GM06990 (cell line): ENCODE results near the gene PSMD11.

Source experiments
- DNase-seq: peaks from one replicate; pipeline ENCODE4 v3.0.0-alpha.2; 2011; ENCODE audit not compliant: insufficient read length; ENCODE audit errors: extremely low read depth
- H3K27me3 ChIP-seq: replicated peaks from 2 replicates; pipeline ENCODE4 v1.6.0; 2011; ENCODE audit warnings: low read length; ENCODE audit not compliant: control insufficient read depth, insufficient read depth
- H3K36me3 ChIP-seq: 2 replicates; pipeline ENCODE4 v1.5.1; 2011; ENCODE audit warnings: low read length; ENCODE audit not compliant: control insufficient read depth, insufficient read depth
- H3K4me3 ChIP-seq: replicated peaks from 2 replicates; pipeline ENCODE4 v1.5.1; 2011; ENCODE audit warnings: low read depth, mild to moderate bottlenecking, control low read depth, low read length
- CTCF ChIP-seq: IDR thresholded peaks from 2 replicates; pipeline ENCODE4 v1.5.1; 2011; ENCODE audit warnings: low read length, control low read depth, mild to moderate bottlenecking, inconsistent platforms; ENCODE audit not compliant: insufficient read depth, poor library complexity, severe bottlenecking

The PSMD11 gene

GRCh38 chr17:32512328-32512727 is 68.0 kb downstream of the PSMD11 start:
- Histone ChIP-seq H3K27me3 (no peaks in the 10 kb centered on the region), H3K36me3 (no peaks in the 10 kb centered on the region), H3K4me3 (no peak overlapping the region)
- DNase-seq, result no peak
- TF ChIP-seq CTCF, result no peak

- Histone ChIP-seq H3K36me3 (no peaks in the 10 kb centered on the region), H3K4me3 (no peak overlapping the region), H3K27me3 (no peaks in the 10 kb centered on the region)
- no peak for TF ChIP-seq CTCF
- DNase-seq, result no peak
Measured at GRCh38 chr17:32513579-32513978, 69.3 kb downstream of the PSMD11 start.

- no peak overlapping the region for H3K4me3 ChIP-seq
- no peak for TF ChIP-seq CTCF
- DNase-seq, result no peak
- no peaks in the 10 kb centered on the region for H3K36me3 ChIP-seq
- no peaks in the 10 kb centered on the region for H3K27me3 ChIP-seq
Measured at GRCh38 chr17:32514606-32515005, 70.3 kb downstream of the PSMD11 start.

- peak; percentile 80 for DNase-seq
- no peak for TF ChIP-seq CTCF
Measured at GRCh38 chr17:32515677-32516383, 71.5 kb downstream of the PSMD11 start.

GRCh38 chr17:32516450-32516849 is 72.1 kb downstream of the PSMD11 start:
- no peak for DNase-seq

More at GRCh38 chr17:32515677-32516383, 71.5 kb downstream of the PSMD11 start:
- no peaks in the 10 kb centered on the region for H3K36me3 ChIP-seq
- H3K4me3 ChIP-seq, result no peak overlapping the region
- no peaks in the 10 kb centered on the region for H3K27me3 ChIP-seq

More at GRCh38 chr17:32516450-32516849, 72.1 kb downstream of the PSMD11 start:
- Histone ChIP-seq H3K4me3 (peak overlapping the region; percentile 24), H3K36me3 (no peaks in the 10 kb centered on the region), H3K27me3 (no peaks in the 10 kb centered on the region)
- TF ChIP-seq CTCF, result no peak
